Mucosa of descending colon (tissue), 3 donors: ENCODE data around the gene SLC16A11. TPM values are rescaled to one million over a fixed set of nuclear protein-coding genes. Genes with fewer than 3 reads are reported as not detected.
A peak's percentile ranks its signal among the peaks of the same experiment; 100 is the strongest.
"Not testable (repeated sequence)": the region's sequence is repeated elsewhere in the genome, so short reads cannot be mapped to it uniquely, and the experiment has no call there.

Source experiments
- ATAC-seq: fragments of 200-7000 bp; cut with Tn5 transposase; one replicate; pipeline ENCODE4 v1.9.1; 2020; ENCODE audit warnings: mild to moderate bottlenecking, moderate library complexity
- DNase-seq, 3 donors: peaks; one replicate each; pipeline ENCODE4 v3.0.0-alpha.2; 2020
- H3K36me3 ChIP-seq: fragments of 200-600 bp; one replicate; pipeline ENCODE4 v1.8.0; 2021; ENCODE audit warnings: low read depth, mild to moderate bottlenecking
- H3K4me1 ChIP-seq: fragments of 200-600 bp; one replicate; pipeline ENCODE4 v1.8.0; 2021; ENCODE audit warnings: low read depth, mild to moderate bottlenecking
- H3K4me3 ChIP-seq: fragments of 200-600 bp; one replicate; pipeline ENCODE4 v1.8.0; 2021; ENCODE audit warnings: mild to moderate bottlenecking
- H3K9me3 ChIP-seq: fragments of 200-600 bp; one replicate; pipeline ENCODE4 v1.8.0; 2021; ENCODE audit warnings: mild to moderate bottlenecking
- CTCF ChIP-seq: fragments of 200-600 bp; IDR thresholded peaks from one replicate; pipeline ENCODE4 v1.8.0; 2022; ENCODE audit warnings: antibody characterized with exemption, mild to moderate bottlenecking
- intact Hi-C, 2 donors: fragments of 100-400 bp; cut with DNase I in 1 of 2; cut with micrococcal nuclease in 1 of 2; formaldehyde crosslinking; loops; one replicate each; pipeline versions ENCODE4 v1.11.0 to v1.11.1; 2022; cut with DNase I, micrococcal nuclease
- total RNA-seq, 3 donors: library from RNA; stranded (reverse); fragmentation: NEBNext Ultra II Directional in 2 of 3; extraction: Animal tissue kit (Norgen Biotek cat#: 25700) in 2 of 3; gene quantifications; one replicate each; pipeline versions ENCODE4 v1.2.1 to v1.2.4, GENCODE V29; 2021 to 2023
- donor health status: DM: no; HTN: no; CAD: no; lungs with moderate emphysema.
- donor health status: DM: no; HTN: no; CAD: no.
- donor health status: DM: no; HTN: yes; CAD: no.

Gene SLC16A11
- total RNA-seq, 3 donors from 2014 or later, result 0.55 to 1.7 (median 1.3) TPM

- H3K36me3 ChIP-seq, result no peaks in the 10 kb centered on the region
- ATAC-seq, result peak; percentile 76
- no peak within 1 kb of the TSS for H3K4me3 ChIP-seq
- H3K4me1 ChIP-seq, result no peaks in the 10 kb centered on the region
- H3K9me3 ChIP-seq, result no peaks in the 10 kb centered on the region
- no peak for TF ChIP-seq CTCF
- DNase-seq, result peak; percentile 43 to 65 (median 56)
- intact Hi-C loops, result loop anchor here in 1 of 2 donors (5.0 to 10.0 kb wide), 2 partner anchors 83 to 331 kb away; no protein-coding TSS in a partner anchor
Measured at GRCh38 chr17:6995500-6996255, 48.2 kb downstream of the SLC16A11 start, which contains the start of gene ALOX12. Gene ALOX12 (plus strand): TSS chr17:6996049. CDS start chr17:6996118, 69 bp downstream.

GRCh38 chr17:6994666-6995256, 49.1 kb downstream of the SLC16A11 start:
- no peak overlapping the region for H3K4me3 ChIP-seq
- intact Hi-C loops, result loop anchor here in 1 of 2 donors (5.0 to 10.0 kb wide), 2 partner anchors 82 to 330 kb away; no protein-coding TSS in a partner anchor
- no peaks in the 10 kb centered on the region for H3K9me3 ChIP-seq
- TF ChIP-seq CTCF, result no peak
- H3K36me3 ChIP-seq, result no peaks in the 10 kb centered on the region
- no peak for ATAC-seq
- no peaks in the 10 kb centered on the region for H3K4me1 ChIP-seq
- no peak for DNase-seq

- no peak overlapping the region for H3K4me3 ChIP-seq
- H3K4me1 ChIP-seq, result no peaks in the 10 kb centered on the region
- TF ChIP-seq CTCF, result no peak
- intact Hi-C loops, result loop anchor here in 1 of 2 donors (10.0 kb wide), 1 partner anchor 329 kb away; no protein-coding TSS in a partner anchor
- no peak for DNase-seq
- H3K36me3 ChIP-seq, result no peaks in the 10 kb centered on the region
- no peak for ATAC-seq
- no peaks in the 10 kb centered on the region for H3K9me3 ChIP-seq
Measured at GRCh38 chr17:6994118-6994598, 49.7 kb downstream of the SLC16A11 start.

GRCh38 chr17:6993613-6994056, 50.3 kb downstream of the SLC16A11 start:
- not testable (repeated sequence) for H3K9me3 ChIP-seq, H3K4me3 ChIP-seq, ATAC-seq, DNase-seq, H3K36me3 ChIP-seq, H3K4me1 ChIP-seq
- intact Hi-C loops, result loop anchor here in 1 of 2 donors (10.0 kb wide), 1 partner anchor 329 kb away; no protein-coding TSS in a partner anchor

Other genes with a start within 250 kb of the SLC16A11 start
- not detected for gene TEKT1, start 212.4 kb downstream of the SLC16A11 start, total RNA-seq
- gene ALOX12, start 48.0 kb downstream of the SLC16A11 start, total RNA-seq, result under 1 TPM in 2 of 3 donors, not detected in 1; 0.25 to 0.26 TPM
- 100 to 1,000 TPM; 169 to 201 (median 185) TPM for gene RNASEK, start 31.5 kb downstream of the SLC16A11 start, total RNA-seq
- gene BCL6B, start 21.0 kb downstream of the SLC16A11 start, total RNA-seq, result 1 to 10 TPM; 2.5 to 9.2 (median 2.8) TPM
- gene SLC16A13, start 8.1 kb downstream of the SLC16A11 start, total RNA-seq, result 1 to 10 TPM; 3.8 to 7.3 (median 6.6) TPM
- gene CLEC10A, start 36.2 kb upstream of the SLC16A11 start, total RNA-seq, result 10 to 100 TPM in 1 of 3 donors, 1 to 10 TPM in 2; 3.1 to 15.1 (median 8.9) TPM
- gene ASGR2, start 70.7 kb upstream of the SLC16A11 start, total RNA-seq, result under 1 TPM in 1 of 3 donors, not detected in 2; 0.96 TPM
- 1 to 10 TPM in 2 of 3 donors, under 1 TPM in 1; 0.35 to 1.6 (median 1.2) TPM for gene ASGR1, start 135.3 kb upstream of the SLC16A11 start, total RNA-seq
- 10 to 100 TPM in 1 of 3 donors, 1 to 10 TPM in 2; 4.1 to 34.5 (median 6.6) TPM for gene DLG4, start 175.7 kb upstream of the SLC16A11 start, total RNA-seq
- 1,000 to 10,000 TPM in 1 of 3 donors, 100 to 1,000 TPM in 2; 729 to 1,007 (median 804) TPM for gene ACADVL, start 175.8 kb upstream of the SLC16A11 start, total RNA-seq
- 10 to 100 TPM; 33.4 to 52.0 (median 36.0) TPM for gene DVL2, start 190.4 kb upstream of the SLC16A11 start, total RNA-seq
- 10 to 100 TPM; 36.0 to 49.8 (median 36.8) TPM for gene PHF23, start 195.4 kb upstream of the SLC16A11 start, total RNA-seq
- 100 to 1,000 TPM; 424 to 499 (median 484) TPM for gene GABARAP, start 198.4 kb upstream of the SLC16A11 start, total RNA-seq
- 100 to 1,000 TPM; 117 to 123 (median 117) TPM for gene CTDNEP1, start 207.6 kb upstream of the SLC16A11 start, total RNA-seq
- gene ELP5, start 208.1 kb upstream of the SLC16A11 start, total RNA-seq, result 10 to 100 TPM; 34.9 to 45.6 (median 42.2) TPM
- 1,000 to 10,000 TPM in 1 of 3 donors, 100 to 1,000 TPM in 2; 586 to 1,244 (median 934) TPM for gene CLDN7, start 218.4 kb upstream of the SLC16A11 start, total RNA-seq
- 10 to 100 TPM in 1 of 3 donors, 1 to 10 TPM in 2; 5.3 to 78.2 (median 6.1) TPM for gene SLC2A4, start 237.6 kb upstream of the SLC16A11 start, total RNA-seq